ENCODE measurements around the gene GPX1.

The GPX1 gene

GRCh38 chr3:49389297-49389696, 31.1 kb upstream of the GPX1 start:
- TF ChIP-seq CTCF (IDR thresholded peaks at IDR 0.05; ENCODE audit: borderline replicate concordance, insufficient read depth, low read depth, low read length): no peak
- H3K4me3 ChIP-seq (ENCODE audit: low read depth, low read length): no peak overlapping the region

GRCh38 chr3:49388289-49388820, 30.2 kb upstream of the GPX1 start:
- no peak for TF ChIP-seq CTCF (IDR thresholded peaks at IDR 0.05; ENCODE audit: borderline replicate concordance, insufficient read depth, low read depth, low read length)

GRCh38 chr3:49387721-49388120, 29.6 kb upstream of the GPX1 start:
- no peak overlapping the region for H3K4me3 ChIP-seq (ENCODE audit: low read depth, low read length)
- TF ChIP-seq CTCF (IDR thresholded peaks at IDR 0.05; ENCODE audit: borderline replicate concordance, insufficient read depth, low read depth, low read length): no peak

More at GRCh38 chr3:49388289-49388820, 30.2 kb upstream of the GPX1 start:
- no peak overlapping the region for H3K4me3 ChIP-seq (ENCODE audit: low read depth, low read length)

GRCh38 chr3:49386056-49386756, 28.1 kb upstream of the GPX1 start:
- TF ChIP-seq CTCF (IDR thresholded peaks at IDR 0.05; ENCODE audit: borderline replicate concordance, insufficient read depth, low read depth, low read length): no peak
- no peak overlapping the region for H3K4me3 ChIP-seq (ENCODE audit: low read depth, low read length)

GRCh38 chr3:49385617-49386016, 27.5 kb upstream of the GPX1 start:
- TF ChIP-seq CTCF (IDR thresholded peaks at IDR 0.05; ENCODE audit: borderline replicate concordance, insufficient read depth, low read depth, low read length): no peak
- no peak overlapping the region for H3K4me3 ChIP-seq (ENCODE audit: low read depth, low read length)

GRCh38 chr3:49383387-49383786, 25.2 kb upstream of the GPX1 start:
- no peak overlapping the region for H3K4me3 ChIP-seq (ENCODE audit: low read depth, low read length)
- TF ChIP-seq CTCF (IDR thresholded peaks at IDR 0.05; ENCODE audit: borderline replicate concordance, insufficient read depth, low read depth, low read length): no peak

GRCh38 chr3:49378249-49378895, 20.2 kb upstream of the GPX1 start:
- TF ChIP-seq CTCF (IDR thresholded peaks at IDR 0.05; ENCODE audit: borderline replicate concordance, insufficient read depth, low read depth, low read length): no peak
- H3K4me3 ChIP-seq (ENCODE audit: low read depth, low read length): no peak overlapping the region

Measured in GM12875 (cell line).